Measurements from ENCODE around the gene MORN4.

Gene MORN4

GRCh38 chr10:97623277-97623676 is 10.0 kb downstream of the MORN4 start:
- Mint-ChIP-seq H3K4me3 (no peak overlapping the region), H3K36me3 (no peaks in the 10 kb centered on the region), H3K27ac (no peak overlapping the region), H3K4me1 (no peaks in the 10 kb centered on the region), H3K9me3 (no peaks in the 10 kb centered on the region), H3K27me3 (no peaks in the 10 kb centered on the region)
- no peak for ATAC-seq

GRCh38 chr10:97618733-97619132 is 14.6 kb downstream of the MORN4 start:
- Mint-ChIP-seq H3K27ac (no peak overlapping the region), H3K27me3 (no peaks in the 10 kb centered on the region), H3K4me3 (no peak overlapping the region), H3K4me1 (no peaks in the 10 kb centered on the region), H3K9me3 (no peaks in the 10 kb centered on the region), H3K36me3 (no peaks in the 10 kb centered on the region)
- ATAC-seq: no peak

- no peak overlapping the region for H3K4me3 Mint-ChIP-seq
- no peaks in the 10 kb centered on the region for H3K27me3 Mint-ChIP-seq
- no peaks in the 10 kb centered on the region for H3K36me3 Mint-ChIP-seq
- H3K4me1 Mint-ChIP-seq: no peaks in the 10 kb centered on the region
- H3K27ac Mint-ChIP-seq: no peak overlapping the region
- H3K9me3 Mint-ChIP-seq: no peaks in the 10 kb centered on the region
- no peak for ATAC-seq
These were observed 15.0 kb downstream of the MORN4 start for GRCh38 chr10:97618285-97618684.

GRCh38 chr10:97612386-97612785 is 20.9 kb downstream of the MORN4 start:
- Mint-ChIP-seq H3K4me1 (no peaks in the 10 kb centered on the region), H3K4me3 (no peak overlapping the region)

GRCh38 chr10:97611473-97611872 is 21.8 kb downstream of the MORN4 start:
- no peak for ATAC-seq
- H3K27ac Mint-ChIP-seq: no peak overlapping the region
- H3K4me3 Mint-ChIP-seq: no peak overlapping the region
- H3K9me3 Mint-ChIP-seq: no peaks in the 10 kb centered on the region
- no peaks in the 10 kb centered on the region for H3K27me3 Mint-ChIP-seq
- no peaks in the 10 kb centered on the region for H3K4me1 Mint-ChIP-seq
- H3K36me3 Mint-ChIP-seq: no peaks in the 10 kb centered on the region

More at GRCh38 chr10:97612386-97612785, 20.9 kb downstream of the MORN4 start:
- H3K9me3 Mint-ChIP-seq: no peaks in the 10 kb centered on the region
- H3K27ac Mint-ChIP-seq: no peak overlapping the region
- no peak for ATAC-seq
- H3K27me3 Mint-ChIP-seq: no peaks in the 10 kb centered on the region
- no peaks in the 10 kb centered on the region for H3K36me3 Mint-ChIP-seq

GRCh38 chr10:97608991-97609561 is 24.2 kb downstream of the MORN4 start:
- H3K27ac Mint-ChIP-seq: no peak overlapping the region
- no peaks in the 10 kb centered on the region for H3K36me3 Mint-ChIP-seq
- no peaks in the 10 kb centered on the region for H3K9me3 Mint-ChIP-seq
- H3K27me3 Mint-ChIP-seq: no peaks in the 10 kb centered on the region
- no peak for ATAC-seq
- H3K4me1 Mint-ChIP-seq: no peaks in the 10 kb centered on the region
- no peak overlapping the region for H3K4me3 Mint-ChIP-seq

GRCh38 chr10:97607095-97607636 is 26.1 kb downstream of the MORN4 start:
- no peak for ATAC-seq
- H3K4me3 Mint-ChIP-seq: no peak overlapping the region
- no peaks in the 10 kb centered on the region for H3K36me3 Mint-ChIP-seq
- no peaks in the 10 kb centered on the region for H3K27me3 Mint-ChIP-seq
- H3K4me1 Mint-ChIP-seq: no peaks in the 10 kb centered on the region
- no peak overlapping the region for H3K27ac Mint-ChIP-seq
- no peaks in the 10 kb centered on the region for H3K9me3 Mint-ChIP-seq

- H3K4me3 Mint-ChIP-seq: no peak overlapping the region
- no peak overlapping the region for H3K27ac Mint-ChIP-seq
- no peaks in the 10 kb centered on the region for H3K9me3 Mint-ChIP-seq
- H3K4me1 Mint-ChIP-seq: no peaks in the 10 kb centered on the region
- no peak for ATAC-seq
- H3K36me3 Mint-ChIP-seq: no peaks in the 10 kb centered on the region
- H3K27me3 Mint-ChIP-seq: no peaks in the 10 kb centered on the region
These were observed 31.8 kb downstream of the MORN4 start for GRCh38 chr10:97601268-97602215.

GRCh38 chr10:97600616-97601015 is 32.7 kb downstream of the MORN4 start:
- Mint-ChIP-seq H3K4me1 (no peaks in the 10 kb centered on the region), H3K4me3 (no peak overlapping the region), H3K27me3 (no peaks in the 10 kb centered on the region), H3K9me3 (no peaks in the 10 kb centered on the region), H3K36me3 (no peaks in the 10 kb centered on the region), H3K27ac (no peak overlapping the region)
- no peak for ATAC-seq

GRCh38 chr10:97599272-97599619 is 34.1 kb downstream of the MORN4 start:
- H3K9me3 Mint-ChIP-seq: no peaks in the 10 kb centered on the region
- no peak for ATAC-seq
- H3K4me1 Mint-ChIP-seq: no peaks in the 10 kb centered on the region
- no peaks in the 10 kb centered on the region for H3K27me3 Mint-ChIP-seq
- no peak overlapping the region for H3K4me3 Mint-ChIP-seq
- H3K27ac Mint-ChIP-seq: no peak overlapping the region
- no peaks in the 10 kb centered on the region for H3K36me3 Mint-ChIP-seq

GRCh38 chr10:97598407-97599271 is 34.7 kb downstream of the MORN4 start:
- H3K27me3 Mint-ChIP-seq: no peaks in the 10 kb centered on the region
- no peak overlapping the region for H3K4me3 Mint-ChIP-seq
- H3K27ac Mint-ChIP-seq: no peak overlapping the region
- H3K36me3 Mint-ChIP-seq: no peaks in the 10 kb centered on the region
- H3K9me3 Mint-ChIP-seq: no peaks in the 10 kb centered on the region
- no peak for ATAC-seq
- no peaks in the 10 kb centered on the region for H3K4me1 Mint-ChIP-seq

GRCh38 chr10:97597778-97598177 is 35.5 kb downstream of the MORN4 start:
- no peak overlapping the region for H3K27ac Mint-ChIP-seq
- H3K4me1 Mint-ChIP-seq: no peaks in the 10 kb centered on the region
- no peaks in the 10 kb centered on the region for H3K36me3 Mint-ChIP-seq
- no peak overlapping the region for H3K4me3 Mint-ChIP-seq
- H3K27me3 Mint-ChIP-seq: no peaks in the 10 kb centered on the region
- no peaks in the 10 kb centered on the region for H3K9me3 Mint-ChIP-seq
- no peak for ATAC-seq

- no peak overlapping the region for H3K4me3 Mint-ChIP-seq
- no peak for ATAC-seq
- H3K9me3 Mint-ChIP-seq: no peaks in the 10 kb centered on the region
- H3K27me3 Mint-ChIP-seq: no peaks in the 10 kb centered on the region
- H3K27ac Mint-ChIP-seq: no peak overlapping the region
- H3K36me3 Mint-ChIP-seq: no peaks in the 10 kb centered on the region
- H3K4me1 Mint-ChIP-seq: peaks cover 4% of the 10 kb centered on the region
These were observed 36.9 kb downstream of the MORN4 start for GRCh38 chr10:97596101-97597082.

- no peaks in the 10 kb centered on the region for H3K9me3 Mint-ChIP-seq
- H3K27me3 Mint-ChIP-seq: no peaks in the 10 kb centered on the region
These were observed 39.9 kb downstream of the MORN4 start for GRCh38 chr10:97593421-97593820.

More at GRCh38 chr10:97593421-97593820, 39.9 kb downstream of the MORN4 start:
- peaks cover 5% of the 10 kb centered on the region for H3K4me1 Mint-ChIP-seq
- H3K36me3 Mint-ChIP-seq: no peaks in the 10 kb centered on the region
- H3K27ac Mint-ChIP-seq: no peak overlapping the region
- no peak for ATAC-seq
- no peak overlapping the region for H3K4me3 Mint-ChIP-seq

All from stimulated activated memory B cell treated with anti-CD40 and anti-IgM and Interleukin-4, amounts not matched to agents 10 μg/mL and 1 μg/mL and 100 μg/mL, for 72 hours (primary cell).